Activated T-cell treated with anti-CD3 and anti-CD28 coated beads, Interleukin-2, amount 50 U/mL, for 4 hours (primary cell): ENCODE data around the gene PTPRN. TPM values are rescaled to one million over a fixed set of nuclear protein-coding genes. Genes with fewer than 3 reads are reported as not detected.
A peak's percentile ranks its signal among the peaks of the same experiment; 100 is the strongest.
"Not testable (repeated sequence)": the region's sequence is repeated elsewhere in the genome, so short reads cannot be mapped to it uniquely, and the experiment has no call there.

Experiments used
- ATAC-seq, 2 donors: fragments of 200-7000 bp; cut with Tn5 transposase; one replicate each; pipeline ENCODE4 v1.10.0; 2021
- DNase-seq: peaks from one replicate; pipeline ENCODE4 v3.0.0-alpha.2; 2020
- H3K27me3 Mint-ChIP-seq: one replicate; pipeline ENCODE4 v1.8.0; 2021; ENCODE audit warnings: low read depth, mixed read lengths
- H3K36me3 Mint-ChIP-seq: one replicate; pipeline ENCODE4 v1.8.0; 2022; ENCODE audit warnings: mixed read lengths; ENCODE audit not compliant: insufficient read depth
- H3K4me1 Mint-ChIP-seq: one replicate; pipeline ENCODE4 v1.8.0; 2021; ENCODE audit warnings: low read depth, mixed read lengths
- H3K4me3 Mint-ChIP-seq: one replicate; pipeline ENCODE4 v1.8.0; 2021; ENCODE audit warnings: mild to moderate bottlenecking, moderate library complexity, mixed read lengths
- H3K9me3 Mint-ChIP-seq: one replicate; pipeline ENCODE4 v1.8.0; 2021; ENCODE audit warnings: mixed read lengths
- total RNA-seq, 3 donors: library from RNA; stranded (reverse); gene quantifications; one replicate each; pipeline ENCODE4 v1.2.1, GENCODE V29; 2021

The PTPRN gene
- total RNA-seq, 3 donors from 2014 or later = 0.19 TPM; not detected in 2

DNA sequence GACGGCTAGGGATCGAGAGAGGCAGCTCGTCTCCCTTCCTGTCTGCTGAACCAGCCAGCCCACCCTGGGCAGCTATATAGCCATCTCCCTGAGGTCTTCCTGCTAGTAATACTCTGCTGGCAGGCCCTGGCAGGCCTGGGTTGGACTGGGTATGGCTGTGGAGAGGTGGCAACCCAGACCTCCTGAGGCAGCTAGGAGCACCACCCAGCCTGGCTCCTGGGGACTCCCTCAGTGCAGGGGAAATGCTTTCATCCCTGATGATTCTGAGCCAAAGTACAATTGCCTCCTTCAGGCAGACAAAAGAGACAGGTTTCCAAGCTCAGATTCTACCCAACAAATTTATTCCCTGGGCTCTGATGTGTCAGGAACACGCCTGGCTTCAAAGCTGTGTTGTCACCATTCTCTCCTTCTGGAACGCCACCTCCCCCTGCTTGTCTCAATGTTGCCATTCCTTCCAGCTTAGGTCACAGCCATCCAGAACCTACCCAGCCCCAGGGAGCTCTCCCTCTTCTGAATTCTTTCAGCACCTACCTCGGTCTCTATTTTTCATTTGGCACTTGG lies 34.8 kb downstream of the PTPRN start:
- peaks cover 20% of the 10 kb centered on the region for H3K4me1 Mint-ChIP-seq
- no peak overlapping the region for H3K4me3 Mint-ChIP-seq
- no peaks in the 10 kb centered on the region for H3K9me3 Mint-ChIP-seq
- no peak for ATAC-seq
- no peaks in the 10 kb centered on the region for H3K36me3 Mint-ChIP-seq
- no peak for DNase-seq
- no peaks in the 10 kb centered on the region for H3K27me3 Mint-ChIP-seq

DNA sequence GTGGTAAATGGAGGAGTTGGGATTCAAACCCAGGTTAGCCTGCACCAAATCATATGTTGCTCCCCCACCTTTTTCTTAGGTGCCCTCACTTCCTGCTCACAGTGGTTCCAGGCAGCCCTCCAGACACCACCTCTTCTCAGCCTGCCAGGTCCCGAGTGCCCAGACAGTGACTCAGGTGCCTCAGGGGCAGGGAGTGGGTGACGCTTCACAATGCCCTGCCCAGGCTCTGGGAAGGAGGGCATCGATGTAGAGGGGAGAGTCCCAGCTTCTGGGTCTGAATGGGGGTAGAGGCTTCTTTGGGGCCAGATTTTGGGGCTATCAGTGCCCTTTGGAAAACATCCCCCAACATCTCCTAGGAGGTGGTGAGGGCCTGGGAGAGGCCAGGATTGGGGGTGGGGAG lies 35.3 kb downstream of the PTPRN start:
- ATAC-seq (no peak), DNase-seq (no peak)
- Mint-ChIP-seq H3K9me3 (no peaks in the 10 kb centered on the region), H3K27me3 (no peaks in the 10 kb centered on the region), H3K4me3 (no peak overlapping the region), H3K4me1 (peaks cover 19% of the 10 kb centered on the region), H3K36me3 (no peaks in the 10 kb centered on the region)

DNA sequence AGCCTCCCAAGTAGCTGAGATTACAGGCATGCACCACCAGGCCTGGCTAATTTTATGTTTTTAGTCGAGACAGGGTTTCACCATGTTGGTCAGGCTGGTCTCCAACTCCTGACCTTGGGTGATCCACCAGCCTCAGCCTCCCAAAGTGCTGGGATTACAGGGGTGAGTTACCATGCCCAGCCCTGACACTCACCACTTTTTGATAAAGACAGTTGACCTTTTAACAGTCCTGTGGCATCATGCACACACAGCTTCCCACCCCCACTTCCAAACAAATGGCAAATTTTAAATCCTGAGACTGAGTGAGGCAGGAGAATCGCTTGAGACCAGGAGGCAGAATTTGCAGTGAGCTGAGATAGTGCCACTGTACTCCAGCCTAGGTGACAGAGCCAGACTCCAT lies 36.2 kb downstream of the PTPRN start:
- Mint-ChIP-seq H3K4me1 (peaks cover 9% of the 10 kb centered on the region), H3K27me3 (no peaks in the 10 kb centered on the region), H3K36me3 (no peaks in the 10 kb centered on the region), H3K9me3 (no peaks in the 10 kb centered on the region), H3K4me3 (no peak overlapping the region)
- DNase-seq = no peak
- ATAC-seq = no peak

DNA sequence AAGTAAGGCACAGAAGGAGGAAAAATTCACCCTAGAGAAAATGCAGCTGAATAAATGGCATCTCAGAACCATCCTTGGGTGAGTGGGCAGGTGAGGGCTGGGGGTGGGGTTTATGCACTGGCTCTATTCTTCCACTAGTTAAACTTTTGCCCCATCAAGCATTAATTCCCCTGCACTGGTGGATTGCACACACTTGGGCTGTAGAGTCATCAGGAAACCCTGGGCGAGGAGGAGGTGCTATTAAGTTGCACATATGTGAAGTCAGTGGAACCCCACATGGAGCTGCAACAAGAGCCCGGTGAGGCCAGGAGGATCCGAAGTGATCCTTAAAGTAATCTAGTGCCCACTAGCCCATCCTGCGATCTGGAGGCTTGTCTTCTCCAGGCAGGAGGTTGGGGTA lies 36.8 kb downstream of the PTPRN start:
- no peaks in the 10 kb centered on the region for H3K9me3 Mint-ChIP-seq
- ATAC-seq (no peak), DNase-seq (no peak)

DNA sequence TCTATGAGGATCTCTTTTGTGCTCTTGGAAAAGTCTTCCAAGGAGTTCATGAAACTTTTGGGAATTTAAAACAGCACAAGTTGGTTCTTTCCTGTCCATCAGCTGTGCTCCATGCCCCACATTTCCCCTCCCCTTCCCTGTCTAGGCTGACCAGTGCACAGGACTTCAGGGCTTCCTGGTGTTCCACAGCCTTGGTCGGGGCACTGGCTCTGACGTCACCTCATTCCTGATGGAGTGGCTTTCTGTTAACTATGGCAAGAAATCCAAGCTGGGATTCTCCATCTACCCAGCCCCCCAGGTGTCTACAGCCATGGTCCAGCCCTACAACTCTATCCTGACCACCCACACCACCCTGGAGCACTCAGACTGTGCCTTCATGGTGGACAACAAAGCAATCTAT lies 38.2 kb downstream of the PTPRN start:
- Mint-ChIP-seq H3K4me3 (no peak overlapping the region), H3K4me1 (no peaks in the 10 kb centered on the region), H3K36me3 (no peaks in the 10 kb centered on the region), H3K27me3 (no peaks in the 10 kb centered on the region), H3K9me3 (no peaks in the 10 kb centered on the region)
- ATAC-seq = no peak
- no peak for DNase-seq

More for the DNA sequence above, 36.8 kb downstream of the PTPRN start:
- H3K27me3 Mint-ChIP-seq = no peaks in the 10 kb centered on the region
- H3K4me3 Mint-ChIP-seq = no peak overlapping the region
- no peaks in the 10 kb centered on the region for H3K36me3 Mint-ChIP-seq
- H3K4me1 Mint-ChIP-seq = peaks cover 3% of the 10 kb centered on the region

DNA sequence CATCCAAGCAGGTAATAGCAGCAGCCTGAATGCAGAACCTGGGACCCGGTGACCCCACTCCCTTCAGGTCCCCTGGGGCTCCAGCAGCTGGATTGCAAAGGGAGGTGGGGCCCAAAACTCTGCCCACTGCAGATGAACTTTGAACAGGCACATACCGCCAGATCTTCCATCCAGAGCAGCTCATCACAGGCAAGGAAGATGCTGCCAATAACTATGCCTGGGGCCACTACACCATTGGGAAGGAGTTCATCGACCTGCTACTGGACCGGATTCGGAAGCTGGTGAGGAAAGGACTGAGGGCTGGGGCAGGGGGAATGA lies 39.2 kb downstream of the PTPRN start:
- no peak for ATAC-seq
- no peak for DNase-seq
- Mint-ChIP-seq H3K27me3 (no peaks in the 10 kb centered on the region), H3K36me3 (no peaks in the 10 kb centered on the region), H3K4me3 (no peak overlapping the region), H3K4me1 (no peaks in the 10 kb centered on the region), H3K9me3 (no peaks in the 10 kb centered on the region)

DNA sequence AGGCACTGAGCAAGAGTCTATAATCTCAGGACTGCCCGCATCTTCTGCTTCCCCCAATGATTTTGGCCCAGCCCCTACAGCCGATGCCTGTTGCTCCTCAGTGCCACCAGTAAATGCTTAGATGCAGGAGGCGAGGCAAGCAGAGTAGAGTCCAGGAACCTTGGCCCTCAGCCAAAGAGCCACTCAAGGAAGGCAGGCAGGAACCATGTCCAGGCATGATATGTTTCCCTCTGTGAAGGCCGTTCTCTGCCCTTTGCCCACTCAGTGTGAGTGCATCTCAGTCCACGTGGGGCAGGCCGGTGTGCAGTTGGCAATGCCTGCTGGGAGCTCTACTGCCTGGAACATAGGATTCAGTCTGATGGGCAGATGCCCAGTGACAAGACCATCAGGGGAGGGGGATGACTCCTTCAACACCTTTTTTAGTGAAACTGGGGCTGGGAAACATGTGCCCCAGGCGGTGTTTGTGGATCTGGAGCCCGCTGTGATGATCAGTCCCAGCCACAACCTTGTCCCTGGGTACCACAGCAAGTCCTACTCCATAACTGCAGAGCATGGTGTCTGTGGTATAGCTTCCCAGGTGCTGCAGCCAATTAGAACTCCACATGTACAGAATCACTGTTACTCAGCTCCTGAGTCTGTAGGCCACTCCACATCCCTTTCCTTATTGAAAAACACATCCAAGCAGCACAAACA lies 39.7 kb downstream of the PTPRN start:
- ATAC-seq (no peak), DNase-seq (no peak)
- no peaks in the 10 kb centered on the region for H3K4me1 Mint-ChIP-seq
- H3K9me3 Mint-ChIP-seq = no peaks in the 10 kb centered on the region
- H3K4me3 Mint-ChIP-seq = no peak overlapping the region
- H3K36me3 Mint-ChIP-seq = no peaks in the 10 kb centered on the region
- H3K27me3 Mint-ChIP-seq = no peaks in the 10 kb centered on the region

DNA sequence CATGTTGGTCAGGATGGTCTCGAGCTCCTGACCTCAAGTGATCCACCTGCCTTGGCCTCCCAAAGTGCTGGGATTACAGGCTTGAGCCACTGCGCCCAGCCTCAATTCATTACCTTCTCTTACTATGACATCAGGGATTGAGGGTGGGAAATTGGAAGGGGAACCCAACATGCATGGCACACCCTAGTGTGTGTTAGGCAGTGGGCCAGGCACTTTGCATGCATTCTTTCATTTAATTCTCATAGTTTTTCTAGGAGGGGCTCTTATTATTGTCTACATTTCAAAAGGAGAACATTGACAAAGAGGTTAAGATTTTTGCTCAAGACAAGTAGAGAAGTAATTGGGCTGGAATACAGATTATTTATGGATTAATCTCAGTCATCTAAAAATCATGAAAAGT lies 40.9 kb downstream of the PTPRN start:
- Mint-ChIP-seq H3K4me3 (no peak overlapping the region), H3K27me3 (no peaks in the 10 kb centered on the region), H3K9me3 (no peaks in the 10 kb centered on the region), H3K4me1 (no peaks in the 10 kb centered on the region), H3K36me3 (no peaks in the 10 kb centered on the region)
- DNase-seq (no peak), ATAC-seq (no peak)

DNA sequence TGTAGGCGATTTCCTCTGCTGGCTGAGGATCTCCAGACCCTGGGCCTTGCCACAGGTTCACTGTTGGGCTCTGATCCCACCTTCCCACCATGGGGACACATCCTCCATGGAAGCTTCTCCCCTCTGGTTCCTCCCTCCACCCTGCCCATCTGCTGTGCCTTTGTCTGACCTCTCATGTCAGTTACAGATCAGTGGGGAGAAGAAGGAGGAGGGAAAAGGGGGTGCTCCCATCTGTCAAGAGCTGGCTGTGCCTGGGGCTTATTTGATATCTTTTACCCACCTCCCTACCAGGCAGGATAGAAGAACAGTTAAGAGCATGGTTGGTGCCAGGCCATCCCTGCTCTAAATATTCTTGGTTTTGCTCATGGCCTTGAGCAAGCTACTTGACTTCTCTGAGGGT lies 42.3 kb downstream of the PTPRN start:
- Mint-ChIP-seq H3K4me1 (no peaks in the 10 kb centered on the region), H3K27me3 (no peaks in the 10 kb centered on the region), H3K36me3 (no peaks in the 10 kb centered on the region), H3K9me3 (no peaks in the 10 kb centered on the region), H3K4me3 (no peak overlapping the region)
- ATAC-seq (no peak), DNase-seq (no peak)

DNA sequence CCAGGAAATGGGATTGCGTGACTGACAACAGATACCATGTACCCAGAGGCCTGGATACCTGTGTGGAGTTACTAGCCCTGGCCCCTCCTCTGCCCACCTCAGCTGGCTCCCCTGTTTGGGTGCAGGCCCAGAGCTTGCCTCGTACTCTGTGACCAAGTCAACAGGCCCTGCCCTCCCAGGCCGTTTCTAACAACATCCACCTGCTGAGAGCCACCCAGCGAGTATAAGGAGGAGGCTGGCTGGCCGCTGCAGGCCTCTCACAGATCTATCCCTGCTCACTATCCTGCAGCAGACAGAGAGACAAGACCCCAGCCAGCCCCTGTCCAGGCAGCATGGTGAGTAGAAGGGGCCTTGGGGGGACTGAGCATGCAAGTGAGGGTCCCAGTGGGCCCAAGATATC lies 43.0 kb downstream of the PTPRN start:
- H3K36me3 Mint-ChIP-seq = no peaks in the 10 kb centered on the region
- H3K4me3 Mint-ChIP-seq = no peak overlapping the region
- no peaks in the 10 kb centered on the region for H3K27me3 Mint-ChIP-seq
- ATAC-seq (no peak), DNase-seq (no peak)
- no peaks in the 10 kb centered on the region for H3K9me3 Mint-ChIP-seq
- H3K4me1 Mint-ChIP-seq = no peaks in the 10 kb centered on the region

DNA sequence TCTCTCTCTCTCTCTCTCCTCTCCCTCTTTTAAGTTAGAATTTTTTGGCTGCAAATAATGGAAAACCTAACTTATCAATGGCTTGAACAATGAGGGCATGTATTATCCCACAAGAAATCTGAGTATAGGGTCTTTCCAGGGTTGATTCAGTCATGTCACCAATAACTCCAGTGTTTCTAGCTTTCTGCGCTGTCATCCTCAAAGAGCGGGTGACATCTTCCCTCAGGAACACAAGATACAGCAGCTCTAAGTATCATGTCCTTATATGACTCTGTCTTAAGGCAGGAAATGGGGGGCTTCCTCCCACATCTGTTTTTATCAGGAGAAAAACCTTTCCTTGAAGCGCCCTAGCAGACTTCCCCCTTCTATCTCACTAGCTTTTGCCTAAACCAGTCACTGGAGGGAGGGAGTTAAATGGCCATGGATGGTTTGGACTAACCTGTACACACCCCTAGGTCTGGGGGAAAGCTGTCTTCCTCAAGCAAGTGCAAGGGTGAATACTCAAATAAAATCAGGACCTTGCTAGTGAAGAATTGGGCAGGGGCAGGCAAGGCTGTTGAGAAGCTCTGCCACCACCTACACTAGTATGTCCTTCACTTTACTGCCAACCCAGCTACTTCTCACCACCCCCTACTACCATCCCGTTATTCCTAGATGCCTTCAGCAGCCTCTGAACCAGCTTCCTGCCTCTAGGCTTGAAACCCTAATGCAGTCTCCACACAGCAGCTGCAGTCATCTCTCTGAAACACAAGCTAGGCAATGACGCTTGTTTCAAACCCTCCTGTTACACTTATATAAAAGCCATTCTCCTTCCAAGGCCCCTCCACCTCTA lies 48.0 kb downstream of the PTPRN start:
- Mint-ChIP-seq H3K9me3 (no peaks in the 10 kb centered on the region), H3K27me3 (no peaks in the 10 kb centered on the region), H3K4me1 (no peaks in the 10 kb centered on the region), H3K4me3 (no peak overlapping the region), H3K36me3 (no peaks in the 10 kb centered on the region)
- DNase-seq = no peak
- ATAC-seq = no peak

DNA sequence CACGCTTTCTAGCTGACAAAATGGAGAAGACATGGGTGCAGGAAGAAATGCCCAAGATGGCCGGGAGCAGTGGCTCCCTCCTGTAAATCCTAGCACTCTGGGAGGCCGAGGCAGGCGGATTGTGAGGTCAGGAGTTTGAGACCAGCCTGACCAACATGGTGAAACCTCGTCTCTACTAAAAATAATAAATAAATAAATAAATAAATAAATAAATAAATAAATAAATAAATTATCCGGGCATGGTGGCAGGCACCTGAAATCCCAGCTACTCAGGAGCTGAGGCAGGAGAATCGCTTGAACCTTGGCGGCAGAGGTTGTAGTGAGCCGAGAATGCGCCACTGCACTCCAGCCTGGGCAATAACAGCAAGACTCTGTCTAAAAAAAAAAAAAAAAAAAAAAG lies 50.3 kb downstream of the PTPRN start:
- ATAC-seq, H3K4me3 Mint-ChIP-seq, H3K36me3 Mint-ChIP-seq, H3K9me3 Mint-ChIP-seq, H3K27me3 Mint-ChIP-seq, DNase-seq: not testable (repeated sequence)
- H3K4me1 Mint-ChIP-seq = peaks cover 14% of the 10 kb centered on the region

DNA sequence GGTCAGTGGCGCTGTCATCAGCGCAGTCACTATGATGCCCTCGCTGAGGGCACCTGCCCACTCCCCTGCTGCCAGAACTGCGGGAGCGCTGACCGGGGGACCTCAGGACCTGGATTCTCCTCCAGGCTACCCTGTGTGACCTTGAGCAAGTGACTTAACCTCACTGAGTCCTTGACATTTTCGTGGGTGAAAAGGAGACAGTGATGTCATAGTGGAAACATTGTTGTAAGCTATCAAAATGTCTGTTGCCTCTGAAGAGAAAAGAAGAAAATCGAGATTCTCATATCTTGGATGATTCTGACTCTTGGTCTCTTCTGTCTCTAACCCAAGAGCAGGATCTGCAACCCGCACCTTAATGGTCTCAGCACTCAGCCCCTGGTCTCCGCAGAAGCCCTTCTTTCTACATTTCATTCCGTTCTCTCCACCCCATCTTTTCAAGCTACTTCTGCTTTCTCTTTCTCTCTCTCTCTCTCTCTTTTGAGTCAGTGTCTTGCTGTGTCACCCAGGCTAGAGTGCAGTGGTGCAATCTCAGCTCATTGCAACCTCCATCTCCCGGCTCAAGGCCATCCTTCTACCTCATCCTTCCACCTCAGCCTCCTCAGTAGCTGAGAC lies 54.5 kb downstream of the PTPRN start:
- peaks cover 20% of the 10 kb centered on the region for H3K36me3 Mint-ChIP-seq
- no peaks in the 10 kb centered on the region for H3K27me3 Mint-ChIP-seq
- ATAC-seq = peak; percentile 51 to 60
- peak overlapping the region; percentile 86 for H3K4me3 Mint-ChIP-seq
- DNase-seq = peak; percentile 37
- peaks cover 43% of the 10 kb centered on the region for H3K4me1 Mint-ChIP-seq
- H3K9me3 Mint-ChIP-seq = no peaks in the 10 kb centered on the region

DNA sequence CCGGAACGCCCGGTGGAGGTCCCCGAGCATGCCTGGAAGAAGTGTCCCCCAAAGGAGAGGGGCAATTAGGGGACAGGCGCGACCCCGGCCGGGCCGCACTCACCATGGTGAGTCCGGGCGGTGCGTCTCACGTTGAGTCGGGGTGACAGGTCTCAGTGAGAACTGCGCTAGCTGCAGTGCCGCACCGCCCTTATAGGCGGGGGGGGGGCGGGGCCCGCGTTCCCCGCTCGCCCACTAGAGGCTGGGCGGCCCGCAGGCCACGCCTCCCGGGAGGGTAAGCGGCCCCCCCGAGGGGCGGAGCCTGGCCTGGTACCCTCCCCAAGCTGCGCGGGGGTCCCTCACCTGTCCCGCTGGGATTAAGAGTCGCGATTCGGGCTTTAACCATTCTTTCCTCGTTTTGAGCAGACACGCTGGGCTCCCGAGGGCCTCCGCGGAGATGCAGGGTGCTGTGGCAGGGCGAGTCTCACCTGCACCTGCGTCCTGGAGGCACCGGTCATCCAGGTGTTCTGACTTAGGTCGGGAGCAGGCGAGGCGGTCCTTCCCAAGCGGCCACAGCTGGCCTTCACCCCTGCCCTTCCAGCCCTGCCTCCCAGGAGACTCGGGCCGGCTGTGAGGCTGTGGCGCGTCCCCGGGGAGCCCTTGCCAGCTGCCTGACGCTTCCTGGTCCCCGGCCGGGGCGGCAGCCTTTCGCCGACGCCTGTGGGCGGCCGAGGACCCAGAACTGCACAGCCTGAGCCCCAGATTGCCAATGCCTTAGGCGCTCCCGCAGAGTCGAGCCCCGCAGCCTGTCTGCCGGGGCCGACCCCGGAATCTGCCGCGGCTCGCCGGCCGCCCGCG lies 55.2 kb downstream of the PTPRN start, which contains the start of gene TUBA4A:
Gene TUBA4A (minus strand): TSS at position 166 of the 837 bp plus-strand sequence. CDS start 60 bp downstream, at position 106.
- ATAC-seq = peak; percentile 78 to 82
- peak; percentile 89 for DNase-seq
- Mint-ChIP-seq H3K4me1 (peaks cover 50% of the 10 kb centered on the region), H3K9me3 (no peaks in the 10 kb centered on the region), H3K4me3 (peak within 1 kb of the TSS; percentile 86), H3K27me3 (no peaks in the 10 kb centered on the region), H3K36me3 (peaks cover 23% of the 10 kb centered on the region)
